Activated naive CD8-positive, alpha-beta T cell treated with anti-CD3 and anti-CD28 coated beads, Interleukin-2, amount 50 U/mL, for 16 hours (primary cell): ENCODE measurements around the gene SLC9A9.
A peak's percentile ranks its signal among the peaks of the same experiment; 100 is the strongest.
"Not testable (repeated sequence)": the region's sequence is repeated elsewhere in the genome, so short reads cannot be mapped to it uniquely, and the experiment has no call there.

Experiments
- DNase-seq: peaks from one replicate; pipeline ENCODE4 v3.0.0-alpha.2; 2020; ENCODE audit warnings: low read depth, low spot score

Gene SLC9A9

GRCh38 chr3:143695333-143695732 lies 152.9 kb downstream of the SLC9A9 start:
- not testable (repeated sequence) for DNase-seq

GRCh38 chr3:143693506-143693905 lies 154.8 kb downstream of the SLC9A9 start:
- no peak for DNase-seq

- DNase-seq: no peak
Observed at GRCh38 chr3:143686638-143687197, 161.6 kb downstream of the SLC9A9 start.

GRCh38 chr3:143685491-143685890 lies 162.8 kb downstream of the SLC9A9 start:
- no peak for DNase-seq

GRCh38 chr3:143677430-143677829 lies 170.8 kb downstream of the SLC9A9 start:
- DNase-seq: no peak

- no peak for DNase-seq
Observed at GRCh38 chr3:143676747-143677146, 171.5 kb downstream of the SLC9A9 start.

GRCh38 chr3:143676021-143676420 lies 172.2 kb downstream of the SLC9A9 start:
- no peak for DNase-seq

- peak; percentile 59 for DNase-seq
Observed at GRCh38 chr3:143674100-143674968, 173.9 kb downstream of the SLC9A9 start.

- DNase-seq: no peak
Observed at GRCh38 chr3:143672396-143673165, 175.7 kb downstream of the SLC9A9 start.

- no peak for DNase-seq
Observed at GRCh38 chr3:143671626-143672025, 176.6 kb downstream of the SLC9A9 start.

GRCh38 chr3:143668924-143669790 lies 179.1 kb downstream of the SLC9A9 start:
- DNase-seq: no peak

- no peak for DNase-seq
Observed at GRCh38 chr3:143668385-143668784, 179.9 kb downstream of the SLC9A9 start.

- no peak for DNase-seq
Observed at GRCh38 chr3:143661677-143662076, 186.6 kb downstream of the SLC9A9 start.

- no peak for DNase-seq
Observed at GRCh38 chr3:143658861-143659260, 189.4 kb downstream of the SLC9A9 start.

- DNase-seq: no peak
Observed at GRCh38 chr3:143658116-143658515, 190.2 kb downstream of the SLC9A9 start.

GRCh38 chr3:143657391-143657790 lies 190.9 kb downstream of the SLC9A9 start:
- no peak for DNase-seq

- DNase-seq: no peak
Observed at GRCh38 chr3:143654906-143655305, 193.4 kb downstream of the SLC9A9 start.

GRCh38 chr3:143653935-143654334 lies 194.3 kb downstream of the SLC9A9 start:
- DNase-seq: no peak

- DNase-seq: no peak
Observed at GRCh38 chr3:143653493-143653892, 194.8 kb downstream of the SLC9A9 start.

GRCh38 chr3:143652118-143652517 lies 196.2 kb downstream of the SLC9A9 start:
- no peak for DNase-seq

GRCh38 chr3:143650827-143651226 lies 197.4 kb downstream of the SLC9A9 start:
- no peak for DNase-seq
